ENCODE data around the gene EREG.

GRCh38 chr4:74386159-74386558, 21.2 kb downstream of the EREG start:
- TF ChIP-seq EZH2 (IDR thresholded peaks at IDR 0.05) (no peak), CTCF (IDR thresholded peaks at IDR 0.05 in 2 of 3, conservative IDR thresholded peaks at IDR 0.05 in 1 of 3; ENCODE audit: borderline replicate concordance in 1 of 3, insufficient read depth in 1 of 3, low read depth in 2 of 3, low read length in 2 of 3) (no peak), POLR2A (IDR thresholded peaks at IDR 0.05; ENCODE audit: borderline replicate concordance, extremely low read depth, insufficient read depth, insufficient read length) (no peak), EZH2phosphoT487 (IDR thresholded peaks at IDR 0.05; ENCODE audit: borderline replicate concordance) (no peak), POLR2AphosphoS5 (IDR thresholded peaks at IDR 0.05; ENCODE audit: low read depth, low read length) (peak; percentile 73), CEBPB (IDR thresholded peaks at IDR 0.05; ENCODE audit: low read depth) (no peak), ZBTB33 (IDR thresholded peaks at IDR 0.05; ENCODE audit: extremely low read depth, insufficient replicate concordance, low read length) (no peak), MAX (IDR thresholded peaks at IDR 0.05) (0 out of 2 replicates have a peak, but pooled peaks have one; percentile 17), ZFX (IDR thresholded peaks at IDR 0.05) (no peak)
- TF ChIP-seq, protein P1, sequence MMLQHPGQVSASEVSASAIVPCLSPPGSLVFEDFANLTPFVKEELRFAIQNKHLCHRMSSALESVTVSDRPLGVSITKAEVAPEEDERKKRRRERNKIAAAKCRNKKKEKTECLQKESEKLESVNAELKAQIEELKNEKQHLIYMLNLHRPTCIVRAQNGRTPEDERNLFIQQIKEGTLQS (IDR thresholded peaks at IDR 0.05): no peak

Measured in HCT116 (cell line).